HL-60 (cell line): ENCODE data around the gene KRTAP19-6.
"Not testable (repeated sequence)": the region's sequence is repeated elsewhere in the genome, so short reads cannot be mapped to it uniquely, and the experiment has no call there.

Experiments
- DNase-seq, 2 experiments: peaks; one replicate each; pipeline ENCODE4 v3.0.0-alpha.2; 2010 to 2020; ENCODE audit warnings: low read depth in 1 of 2, low spot score in 1 of 2
- H3K27ac ChIP-seq: fragments of 250-450 bp; sonication (Bioruptor Pico); replicated peaks from 2 replicates; pipeline ENCODE4 v1.5.1; 2020; ENCODE audit warnings: mild to moderate bottlenecking, moderate library complexity
- H3K27me3 ChIP-seq: fragments of 250-450 bp; sonication (Bioruptor Pico); 2 replicates; pipeline ENCODE4 v1.5.1; 2021; ENCODE audit warnings: mild to moderate bottlenecking, moderate library complexity; ENCODE audit not compliant: insufficient read depth, poor library complexity, severe bottlenecking
- H3K4me3 ChIP-seq: replicated peaks from 2 replicates; pipeline ENCODE4 v1.5.1; 2011; ENCODE audit warnings: mild to moderate bottlenecking, control low read depth, low read length; ENCODE audit not compliant: insufficient read depth
- GABPA ChIP-seq: IDR thresholded peaks from 2 replicates; pipeline ENCODE4 v1.6.1; 2012; ENCODE audit warnings: low read depth
- POLR2AphosphoS5 ChIP-seq: IDR thresholded peaks from 2 replicates; pipeline ENCODE4 v1.6.1; 2012; ENCODE audit warnings: low read depth
- SPI1 ChIP-seq: IDR thresholded peaks from 2 replicates; pipeline ENCODE4 v1.6.1; 2012; ENCODE audit warnings: low read depth, mild to moderate bottlenecking, borderline replicate concordance
- TF ChIP-seq, protein P1 (sequence below): IDR thresholded peaks from one replicate; pipeline ENCODE4 v1.5.1; 2011; ENCODE audit warnings: low read length, control low read depth, inconsistent platforms; ENCODE audit not compliant: insufficient read depth
- TF ChIP-seq, protein P2 (sequence below): IDR thresholded peaks from 2 replicates; pipeline ENCODE4 v1.6.1; 2012; ENCODE audit warnings: low read depth; ENCODE audit not compliant: insufficient replicate concordance

KRTAP19-6 gene

DNA sequence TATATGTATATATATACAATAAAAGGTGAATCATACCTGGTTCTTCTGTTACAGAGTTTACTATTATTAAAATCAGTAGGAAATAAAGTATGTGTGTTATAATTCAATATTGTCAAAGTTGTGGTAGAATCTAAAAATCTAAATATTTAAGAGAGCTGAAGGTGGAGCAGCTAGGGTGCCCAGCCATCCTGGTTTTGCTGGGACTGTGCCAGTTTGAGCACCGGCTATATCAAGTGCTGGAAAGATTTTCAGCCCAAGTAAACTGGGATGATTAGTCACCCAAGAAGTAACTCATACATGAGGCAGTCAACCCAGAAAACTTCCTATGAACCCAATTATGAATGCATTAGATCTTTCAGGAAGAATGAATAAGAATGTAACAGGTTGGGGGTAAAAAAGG, 22.8 kb downstream of the KRTAP19-6 start:
- Histone ChIP-seq H3K4me3 (no peak overlapping the region), H3K27ac (no peak overlapping the region), H3K27me3 (no peaks in the 10 kb centered on the region)
- no peak for DNase-seq
- TF ChIP-seq, protein P1, sequence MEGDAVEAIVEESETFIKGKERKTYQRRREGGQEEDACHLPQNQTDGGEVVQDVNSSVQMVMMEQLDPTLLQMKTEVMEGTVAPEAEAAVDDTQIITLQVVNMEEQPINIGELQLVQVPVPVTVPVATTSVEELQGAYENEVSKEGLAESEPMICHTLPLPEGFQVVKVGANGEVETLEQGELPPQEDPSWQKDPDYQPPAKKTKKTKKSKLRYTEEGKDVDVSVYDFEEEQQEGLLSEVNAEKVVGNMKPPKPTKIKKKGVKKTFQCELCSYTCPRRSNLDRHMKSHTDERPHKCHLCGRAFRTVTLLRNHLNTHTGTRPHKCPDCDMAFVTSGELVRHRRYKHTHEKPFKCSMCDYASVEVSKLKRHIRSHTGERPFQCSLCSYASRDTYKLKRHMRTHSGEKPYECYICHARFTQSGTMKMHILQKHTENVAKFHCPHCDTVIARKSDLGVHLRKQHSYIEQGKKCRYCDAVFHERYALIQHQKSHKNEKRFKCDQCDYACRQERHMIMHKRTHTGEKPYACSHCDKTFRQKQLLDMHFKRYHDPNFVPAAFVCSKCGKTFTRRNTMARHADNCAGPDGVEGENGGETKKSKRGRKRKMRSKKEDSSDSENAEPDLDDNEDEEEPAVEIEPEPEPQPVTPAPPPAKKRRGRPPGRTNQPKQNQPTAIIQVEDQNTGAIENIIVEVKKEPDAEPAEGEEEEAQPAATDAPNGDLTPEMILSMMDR, result no peak
- TF ChIP-seq, protein P2, sequence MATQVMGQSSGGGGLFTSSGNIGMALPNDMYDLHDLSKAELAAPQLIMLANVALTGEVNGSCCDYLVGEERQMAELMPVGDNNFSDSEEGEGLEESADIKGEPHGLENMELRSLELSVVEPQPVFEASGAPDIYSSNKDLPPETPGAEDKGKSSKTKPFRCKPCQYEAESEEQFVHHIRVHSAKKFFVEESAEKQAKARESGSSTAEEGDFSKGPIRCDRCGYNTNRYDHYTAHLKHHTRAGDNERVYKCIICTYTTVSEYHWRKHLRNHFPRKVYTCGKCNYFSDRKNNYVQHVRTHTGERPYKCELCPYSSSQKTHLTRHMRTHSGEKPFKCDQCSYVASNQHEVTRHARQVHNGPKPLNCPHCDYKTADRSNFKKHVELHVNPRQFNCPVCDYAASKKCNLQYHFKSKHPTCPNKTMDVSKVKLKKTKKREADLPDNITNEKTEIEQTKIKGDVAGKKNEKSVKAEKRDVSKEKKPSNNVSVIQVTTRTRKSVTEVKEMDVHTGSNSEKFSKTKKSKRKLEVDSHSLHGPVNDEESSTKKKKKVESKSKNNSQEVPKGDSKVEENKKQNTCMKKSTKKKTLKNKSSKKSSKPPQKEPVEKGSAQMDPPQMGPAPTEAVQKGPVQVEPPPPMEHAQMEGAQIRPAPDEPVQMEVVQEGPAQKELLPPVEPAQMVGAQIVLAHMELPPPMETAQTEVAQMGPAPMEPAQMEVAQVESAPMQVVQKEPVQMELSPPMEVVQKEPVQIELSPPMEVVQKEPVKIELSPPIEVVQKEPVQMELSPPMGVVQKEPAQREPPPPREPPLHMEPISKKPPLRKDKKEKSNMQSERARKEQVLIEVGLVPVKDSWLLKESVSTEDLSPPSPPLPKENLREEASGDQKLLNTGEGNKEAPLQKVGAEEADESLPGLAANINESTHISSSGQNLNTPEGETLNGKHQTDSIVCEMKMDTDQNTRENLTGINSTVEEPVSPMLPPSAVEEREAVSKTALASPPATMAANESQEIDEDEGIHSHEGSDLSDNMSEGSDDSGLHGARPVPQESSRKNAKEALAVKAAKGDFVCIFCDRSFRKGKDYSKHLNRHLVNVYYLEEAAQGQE, result no peak
- no peak for TF ChIP-seq SPI1
- TF ChIP-seq GABPA, result no peak
- no peak for TF ChIP-seq POLR2AphosphoS5

DNA sequence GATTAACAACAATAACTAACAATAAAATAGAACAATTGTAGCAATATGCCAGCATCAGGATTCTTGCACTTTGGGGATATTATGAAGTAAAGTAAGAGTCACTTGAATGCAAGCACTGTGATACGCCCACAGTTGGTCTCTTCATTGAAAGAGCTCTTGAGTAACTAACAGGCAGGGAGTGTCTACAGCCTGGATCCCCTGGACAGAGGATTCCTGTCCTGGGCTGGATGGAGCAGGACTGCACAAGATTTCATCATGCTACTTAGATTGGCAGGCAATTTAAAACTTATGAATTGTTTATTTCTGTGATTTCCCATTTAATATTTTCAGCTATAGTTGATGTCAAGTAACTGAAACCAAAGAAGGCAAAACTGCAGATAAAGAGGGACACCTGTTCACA, 26.0 kb downstream of the KRTAP19-6 start:
- TF ChIP-seq, protein P2, result no peak
- TF ChIP-seq, protein P1, result no peak
- TF ChIP-seq SPI1 (no peak), POLR2AphosphoS5 (no peak), GABPA (no peak)
- DNase-seq, result no peak
- Histone ChIP-seq H3K4me3 (no peak overlapping the region), H3K27me3 (no peaks in the 10 kb centered on the region), H3K27ac (no peak overlapping the region)

DNA sequence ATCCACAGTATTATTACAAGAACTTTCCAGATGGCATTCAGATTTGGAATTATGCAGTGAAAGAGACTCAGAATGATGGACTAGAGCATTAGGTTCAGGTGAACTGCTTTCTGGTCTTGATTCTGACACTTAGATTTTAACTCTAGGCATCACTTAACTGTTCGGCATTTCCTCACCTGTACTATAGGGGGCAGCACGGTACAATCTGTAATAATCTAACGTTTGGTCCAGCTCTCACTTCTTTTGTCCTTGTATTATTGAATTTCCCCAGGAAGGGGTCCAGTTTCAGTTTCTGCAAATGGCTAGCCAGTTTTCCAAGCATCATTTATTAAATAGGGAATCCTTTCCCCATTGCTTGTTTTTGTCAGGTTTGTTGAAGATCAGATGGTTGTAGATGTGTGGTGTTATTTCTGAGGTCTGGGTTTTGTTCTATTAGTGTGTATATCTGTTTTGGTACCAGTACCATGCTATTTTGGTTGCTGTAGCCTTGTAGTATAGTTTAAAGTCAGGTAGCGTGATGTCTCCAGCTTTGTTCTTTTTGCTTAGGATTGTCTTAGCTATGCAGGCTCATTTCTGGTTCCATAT, 36.0 kb downstream of the KRTAP19-6 start:
- H3K4me3 ChIP-seq, H3K27me3 ChIP-seq, DNase-seq, H3K27ac ChIP-seq: not testable (repeated sequence)

DNA sequence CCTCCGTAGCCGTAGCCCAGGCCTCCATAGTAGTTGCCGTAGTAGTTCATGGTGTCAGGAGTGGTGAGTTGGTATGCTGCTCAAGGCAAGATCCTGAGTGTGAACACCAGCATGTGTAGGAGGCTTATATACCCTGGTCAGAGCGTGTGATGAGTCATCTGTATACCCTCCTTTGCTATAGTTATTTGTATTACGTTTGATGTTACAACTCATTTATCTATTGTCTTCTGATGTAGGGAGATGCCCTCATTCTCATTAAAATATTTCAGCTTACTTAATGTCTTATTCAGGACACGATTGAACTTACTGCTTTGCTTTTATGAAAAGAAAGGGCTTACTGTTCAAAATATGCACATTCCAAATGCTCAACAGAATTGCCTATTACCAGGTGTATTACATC, 39.6 kb downstream of the KRTAP19-6 start, which contains the start of gene KRTAP19-5:
KRTAP19-5 (minus strand) TSS at position 101 of the 400 bp plus-strand sequence; CDS start at position 50, 51 bp downstream.
- Histone ChIP-seq H3K27ac (no peak within 1 kb of the TSS), H3K27me3 (no peaks in the 10 kb centered on the region), H3K4me3 (no peak within 1 kb of the TSS)
- no peak for TF ChIP-seq GABPA
- TF ChIP-seq, protein P1, result no peak
- TF ChIP-seq SPI1, result no peak
- TF ChIP-seq, protein P2, result no peak
- no peak for TF ChIP-seq POLR2AphosphoS5
- no peak for DNase-seq
